ENCODE measurements around the gene CDC14A. TPM values are rescaled to one million over a fixed set of nuclear protein-coding genes. Genes with fewer than 3 reads are reported as not detected.

Gene CDC14A
- total RNA-seq, 1 donor from 2014 or later: 6.3 TPM

- no peak overlapping the region for H3K4me2 ChIP-seq (ENCODE audit: low read length)
- Mint-ChIP-seq H3K27me3 (ENCODE audit: low read depth, unreplicated experiment) (no peaks in the 10 kb centered on the region), H3K4me1 (ENCODE audit: low read depth, unreplicated experiment) (no peaks in the 10 kb centered on the region), H3K4me3 (ENCODE audit: unreplicated experiment) (no peak overlapping the region), H3K9me3 (ENCODE audit: unreplicated experiment) (no peaks in the 10 kb centered on the region), H3K36me3 (ENCODE audit: low read depth, unreplicated experiment) (peaks cover 6% of the 10 kb centered on the region), H3K27ac (ENCODE audit: unreplicated experiment) (no peak overlapping the region)
- H3K4me3 ChIP-seq (ENCODE audit: insufficient read depth, low read depth, low read length): no peak overlapping the region
- H3K4me1 ChIP-seq (ENCODE audit: insufficient read depth, low read length): no peaks in the 10 kb centered on the region
- H3K36me3 ChIP-seq (ENCODE audit: insufficient read depth, low read length): no peaks in the 10 kb centered on the region
- no peak overlapping the region for H3K27ac ChIP-seq (ENCODE audit: low read depth, low read length)
- H3K27me3 ChIP-seq (ENCODE audit: insufficient read depth, low read length): no peaks in the 10 kb centered on the region
- H2AFZ ChIP-seq (ENCODE audit: low read depth, low read length): no peak overlapping the region
- H3K9me3 ChIP-seq (ENCODE audit: insufficient read depth, low read depth, low read length): no peaks in the 10 kb centered on the region
- no peak overlapping the region for H3K9ac ChIP-seq (ENCODE audit: low read length)
- FAIRE-seq (no peak), DNase-seq (ENCODE audit: low read depth) (no peak)
- no peaks in the 10 kb centered on the region for H4K20me1 ChIP-seq (ENCODE audit: insufficient read depth, low read length)
- TF ChIP-seq CTCF (IDR thresholded peaks at IDR 0.05; ENCODE audit: insufficient read depth, low read depth, low read length) (no peak), EZH2 (IDR thresholded peaks at IDR 0.05; ENCODE audit: insufficient read depth, low read length) (no peak)
- H3K79me2 ChIP-seq (ENCODE audit: insufficient read depth, low read length): no peaks in the 10 kb centered on the region
Measured at GRCh38 chr1:100479620-100480338, 127.5 kb downstream of the CDC14A start.

GRCh38 chr1:100481303-100481702 lies 129.0 kb downstream of the CDC14A start:
- peaks cover 6% of the 10 kb centered on the region for H3K36me3 Mint-ChIP-seq (ENCODE audit: low read depth, unreplicated experiment)
- no peaks in the 10 kb centered on the region for H3K4me1 Mint-ChIP-seq (ENCODE audit: low read depth, unreplicated experiment)
- Histone ChIP-seq H3K4me1 (ENCODE audit: insufficient read depth, low read length) (no peaks in the 10 kb centered on the region), H3K36me3 (ENCODE audit: insufficient read depth, low read length) (no peaks in the 10 kb centered on the region), H3K9me3 (ENCODE audit: insufficient read depth, low read depth, low read length) (no peaks in the 10 kb centered on the region), H3K4me3 (ENCODE audit: insufficient read depth, low read depth, low read length) (no peak overlapping the region), H3K27ac (ENCODE audit: low read depth, low read length) (no peak overlapping the region), H3K27me3 (ENCODE audit: insufficient read depth, low read length) (no peaks in the 10 kb centered on the region), H4K20me1 (ENCODE audit: insufficient read depth, low read length) (no peaks in the 10 kb centered on the region), H3K4me2 (ENCODE audit: low read length) (no peak overlapping the region), H2AFZ (ENCODE audit: low read depth, low read length) (no peak overlapping the region), H3K79me2 (ENCODE audit: insufficient read depth, low read length) (no peaks in the 10 kb centered on the region), H3K9ac (ENCODE audit: low read length) (no peak overlapping the region)
- no peak overlapping the region for H3K4me3 Mint-ChIP-seq (ENCODE audit: unreplicated experiment)
- DNase-seq (ENCODE audit: low read depth) (no peak), FAIRE-seq (no peak)
- no peaks in the 10 kb centered on the region for H3K27me3 Mint-ChIP-seq (ENCODE audit: low read depth, unreplicated experiment)
- no peak overlapping the region for H3K27ac Mint-ChIP-seq (ENCODE audit: unreplicated experiment)
- H3K9me3 Mint-ChIP-seq (ENCODE audit: unreplicated experiment): no peaks in the 10 kb centered on the region
- no peak for TF ChIP-seq CTCF (IDR thresholded peaks at IDR 0.05; ENCODE audit: insufficient read depth, low read depth, low read length)
- TF ChIP-seq EZH2 (IDR thresholded peaks at IDR 0.05; ENCODE audit: insufficient read depth, low read length): no peak

- H3K4me3 Mint-ChIP-seq (ENCODE audit: unreplicated experiment): no peak overlapping the region
- no peaks in the 10 kb centered on the region for H3K4me1 Mint-ChIP-seq (ENCODE audit: low read depth, unreplicated experiment)
- H3K27me3 Mint-ChIP-seq (ENCODE audit: low read depth, unreplicated experiment): no peaks in the 10 kb centered on the region
- Histone ChIP-seq H3K9me3 (ENCODE audit: insufficient read depth, low read depth, low read length) (no peaks in the 10 kb centered on the region), H3K36me3 (ENCODE audit: insufficient read depth, low read length) (no peaks in the 10 kb centered on the region), H3K4me2 (ENCODE audit: low read length) (no peak overlapping the region), H3K4me3 (ENCODE audit: insufficient read depth, low read depth, low read length) (no peak overlapping the region), H3K79me2 (ENCODE audit: insufficient read depth, low read length) (no peaks in the 10 kb centered on the region), H3K27me3 (ENCODE audit: insufficient read depth, low read length) (no peaks in the 10 kb centered on the region), H3K9ac (ENCODE audit: low read length) (no peak overlapping the region), H2AFZ (ENCODE audit: low read depth, low read length) (no peak overlapping the region), H3K4me1 (ENCODE audit: insufficient read depth, low read length) (no peaks in the 10 kb centered on the region), H4K20me1 (ENCODE audit: insufficient read depth, low read length) (no peaks in the 10 kb centered on the region), H3K27ac (ENCODE audit: low read depth, low read length) (no peak overlapping the region)
- FAIRE-seq: no peak
- no peak for DNase-seq (ENCODE audit: low read depth)
- peaks cover 6% of the 10 kb centered on the region for H3K36me3 Mint-ChIP-seq (ENCODE audit: low read depth, unreplicated experiment)
- no peak overlapping the region for H3K27ac Mint-ChIP-seq (ENCODE audit: unreplicated experiment)
- no peaks in the 10 kb centered on the region for H3K9me3 Mint-ChIP-seq (ENCODE audit: unreplicated experiment)
- TF ChIP-seq CTCF (IDR thresholded peaks at IDR 0.05; ENCODE audit: insufficient read depth, low read depth, low read length) (no peak), EZH2 (IDR thresholded peaks at IDR 0.05; ENCODE audit: insufficient read depth, low read length) (no peak)
Measured at GRCh38 chr1:100482167-100482566, 129.9 kb downstream of the CDC14A start.

All from astrocyte (in vitro differentiated cells and primary cell).